SH-SY5Y (cell line): ENCODE data around the gene TECPR1.

Source experiments
- GATA2 ChIP-seq: IDR thresholded peaks from 2 replicates; pipeline ENCODE4 v1.6.1; 2011; ENCODE audit warnings: mild to moderate bottlenecking, low read depth, low read length
- GATA3 ChIP-seq: IDR thresholded peaks from 2 replicates; pipeline ENCODE4 v1.6.1; 2011; ENCODE audit warnings: low read depth, mild to moderate bottlenecking, low read length, moderate library complexity

DNA sequence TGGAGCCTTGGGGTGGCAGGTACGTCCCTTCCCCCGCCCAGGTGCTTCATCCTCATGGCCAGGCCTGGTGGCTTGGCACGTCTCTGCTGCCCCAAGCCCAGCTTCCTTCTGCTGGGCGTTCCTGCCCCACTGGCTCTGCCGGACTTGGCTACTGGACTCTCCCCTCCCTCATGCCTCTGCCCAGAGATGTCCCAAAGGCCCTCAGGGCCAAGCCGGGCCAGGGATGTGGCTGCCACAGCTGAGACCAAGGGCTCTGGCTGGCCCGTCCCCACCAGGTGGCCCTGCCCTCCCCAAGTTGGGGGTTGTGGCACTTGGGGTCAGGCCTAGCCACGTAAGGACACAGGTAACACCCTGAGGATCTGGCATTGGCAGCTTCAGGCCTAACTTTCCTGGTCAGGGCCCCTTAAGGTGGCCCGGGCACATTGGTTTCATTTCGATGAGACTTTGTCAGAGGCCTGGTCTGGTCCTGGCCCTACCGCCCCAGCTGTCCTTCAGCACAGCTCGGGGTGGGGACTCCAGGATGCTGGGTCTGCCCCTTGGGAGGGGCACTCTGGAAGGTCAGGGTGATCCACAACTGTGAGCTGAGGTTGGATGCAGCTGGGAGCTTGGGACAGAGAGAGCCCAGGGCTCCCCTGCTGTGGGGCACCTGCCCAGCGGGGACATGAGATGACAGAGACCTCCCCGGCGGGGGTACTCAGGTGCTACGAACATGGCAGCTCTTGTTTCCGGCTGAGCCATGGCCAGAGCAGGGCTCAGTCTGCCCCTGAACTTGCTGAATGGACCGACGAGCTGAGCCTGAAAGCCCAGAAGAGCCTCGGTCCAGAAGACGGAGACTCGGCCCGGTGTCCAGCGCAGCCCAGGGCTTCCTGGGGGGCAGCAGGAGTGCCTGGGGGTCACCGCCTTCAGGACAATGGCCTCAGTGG is 37.9 kb downstream of the TECPR1 start:
- TF ChIP-seq GATA3 (no peak), GATA2 (no peak)
